Measurements from ENCODE around the gene H2BW2.
"Not testable (repeated sequence)": the region's sequence is repeated elsewhere in the genome, so short reads cannot be mapped to it uniquely, and the experiment has no call there.

The H2BW2 gene

GRCh38 chrX:104039689-104040505, at the start of gene H2BW2:
Gene H2BW2, plus strand, starts transcription at chrX:104039956. Its CDS starts 39 bp downstream, at chrX:104039995.
- no peak for DNase-seq (ENCODE audit: low read depth, low spot score)

GRCh38 chrX:103999234-103999633, 40.5 kb upstream of the H2BW2 start:
- no peak for DNase-seq (ENCODE audit: low read depth, low spot score)

- no peak for DNase-seq (ENCODE audit: low read depth, low spot score)
These were observed 30.9 kb upstream of the H2BW2 start for GRCh38 chrX:104008831-104009230.

GRCh38 chrX:104013158-104013557, 26.6 kb upstream of the H2BW2 start:
- no peak for DNase-seq (ENCODE audit: low read depth, low spot score)

- no peak for DNase-seq (ENCODE audit: low read depth, low spot score)
These were observed 26.1 kb upstream of the H2BW2 start, which contains the start of gene H2BW1 for GRCh38 chrX:104013606-104014005. Gene H2BW1, minus strand, starts transcription at chrX:104013708. Its CDS starts 132 bp downstream, at chrX:104013576.

GRCh38 chrX:104015576-104015975, 24.2 kb upstream of the H2BW2 start:
- not testable (repeated sequence) for DNase-seq (ENCODE audit: low read depth, low spot score)

GRCh38 chrX:104018126-104018525, 21.6 kb upstream of the H2BW2 start:
- no peak for DNase-seq (ENCODE audit: low read depth, low spot score)

GRCh38 chrX:104041003-104041402, 1.2 kb downstream of the H2BW2 start:
- DNase-seq (ENCODE audit: low read depth, low spot score), result no peak

- DNase-seq (ENCODE audit: low read depth, low spot score), result no peak
These were observed 5.9 kb downstream of the H2BW2 start for GRCh38 chrX:104045642-104046041.

GRCh38 chrX:104047171-104047570, 7.4 kb downstream of the H2BW2 start:
- no peak for DNase-seq (ENCODE audit: low read depth, low spot score)

GRCh38 chrX:104054956-104055355, 15.2 kb downstream of the H2BW2 start:
- not testable (repeated sequence) for DNase-seq (ENCODE audit: low read depth, low spot score)

- DNase-seq (ENCODE audit: low read depth, low spot score), result not testable (repeated sequence)
These were observed 22.9 kb downstream of the H2BW2 start for GRCh38 chrX:104062636-104063035.

- not testable (repeated sequence) for DNase-seq (ENCODE audit: low read depth, low spot score)
These were observed 36.2 kb downstream of the H2BW2 start, which contains the start of gene TMSB15C for GRCh38 chrX:104075778-104076445. Gene TMSB15C, minus strand, starts transcription at chrX:104076236.

- DNase-seq (ENCODE audit: low read depth, low spot score), result not testable (repeated sequence)
These were observed 38.1 kb downstream of the H2BW2 start for GRCh38 chrX:104077854-104078253.

GRCh38 chrX:104084063-104084462, 44.3 kb downstream of the H2BW2 start:
- no peak for DNase-seq (ENCODE audit: low read depth, low spot score)

- DNase-seq (ENCODE audit: low read depth, low spot score), result no peak
These were observed 45.0 kb downstream of the H2BW2 start for GRCh38 chrX:104084534-104085277.

- DNase-seq (ENCODE audit: low read depth, low spot score), result no peak
These were observed 45.7 kb downstream of the H2BW2 start for GRCh38 chrX:104085477-104085876.

- DNase-seq (ENCODE audit: low read depth, low spot score), result no peak
These were observed 46.2 kb downstream of the H2BW2 start for GRCh38 chrX:104085919-104086318.
